Stimulated activated CD8-positive, alpha-beta memory T cell treated with anti-CD3 and anti-CD28 coated beads, Interleukin-15, amount 100 ng/mL, for 24 hours (primary cell): ENCODE data around the gene FRMD4A.
"Not testable (repeated sequence)": the region's sequence is repeated elsewhere in the genome, so short reads cannot be mapped to it uniquely, and the experiment has no call there.

Source experiments
- DNase-seq: peaks from one replicate; pipeline ENCODE4 v3.0.0-alpha.2; 2020; ENCODE audit warnings: low read depth

Gene FRMD4A

DNA sequence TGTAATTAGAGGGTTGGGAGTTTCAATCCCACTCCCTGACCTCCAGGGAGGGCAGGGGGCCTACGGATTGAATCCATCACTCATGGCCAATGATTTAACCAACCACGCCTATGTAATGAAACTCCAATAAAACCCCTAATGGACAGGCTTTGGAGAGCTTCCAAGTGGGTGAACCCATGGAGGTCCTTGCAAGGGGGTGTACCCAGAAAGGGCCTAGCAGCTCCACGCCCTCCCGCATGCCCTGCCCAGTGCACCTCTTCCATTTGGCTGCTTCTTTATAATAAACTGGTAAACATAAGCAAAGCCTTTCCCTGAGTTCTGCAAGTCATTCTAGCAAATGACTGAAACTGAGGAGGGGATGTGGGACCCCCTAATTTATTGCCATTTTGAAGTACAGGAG is 280.1 kb downstream of the FRMD4A start:
- DNase-seq: no peak

DNA sequence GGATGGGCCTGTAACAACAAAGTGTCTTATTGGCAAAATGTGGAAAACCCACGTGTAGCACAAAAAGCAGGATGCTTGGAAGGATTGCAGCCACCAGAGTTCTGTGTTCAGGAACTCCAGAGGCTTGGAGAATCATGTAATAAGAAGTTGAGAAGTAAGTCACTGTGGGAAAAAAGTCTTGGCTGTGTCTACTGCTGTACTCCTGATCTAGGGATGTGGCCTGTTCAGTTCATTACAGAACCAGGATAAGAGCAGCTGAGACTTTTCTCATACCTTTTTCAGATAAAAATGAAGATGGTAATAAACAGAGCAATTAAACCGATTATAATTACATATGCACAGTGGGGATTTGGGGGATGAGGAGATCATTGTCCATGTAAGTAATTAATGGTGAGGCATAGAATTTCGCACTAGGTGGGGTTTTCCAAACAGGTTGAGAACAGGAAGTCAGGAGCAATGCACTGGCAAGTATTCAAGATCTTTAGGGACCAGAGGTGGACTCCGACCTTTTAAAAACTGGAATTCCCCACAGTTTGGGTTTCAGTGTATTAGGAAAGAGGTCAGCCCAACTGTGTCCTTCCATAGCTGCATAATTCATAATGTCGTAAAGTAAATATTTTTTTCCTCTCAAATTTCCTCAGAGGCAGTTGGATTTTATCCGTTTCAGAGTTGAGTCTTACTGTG is 281.7 kb downstream of the FRMD4A start:
- DNase-seq: no peak

DNA sequence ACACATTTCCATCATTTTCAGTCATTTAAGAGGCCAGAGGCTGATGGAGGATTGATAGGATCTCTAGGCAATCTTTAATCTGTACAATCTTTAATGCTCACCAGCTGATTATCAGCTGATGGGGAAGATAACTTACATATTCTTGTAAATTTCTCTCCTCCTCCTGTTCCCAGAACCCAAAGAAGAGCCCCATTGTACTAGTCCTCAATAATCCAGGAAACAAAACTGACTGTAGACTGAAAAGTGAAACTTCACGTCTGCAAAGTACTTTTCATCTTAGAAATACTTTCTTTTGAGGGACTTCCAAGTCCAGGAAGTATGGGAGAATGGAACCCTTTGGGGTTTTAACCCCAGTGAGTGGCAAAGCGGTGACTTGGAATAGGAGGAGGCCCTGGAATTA is 283.3 kb downstream of the FRMD4A start:
- no peak for DNase-seq

DNA sequence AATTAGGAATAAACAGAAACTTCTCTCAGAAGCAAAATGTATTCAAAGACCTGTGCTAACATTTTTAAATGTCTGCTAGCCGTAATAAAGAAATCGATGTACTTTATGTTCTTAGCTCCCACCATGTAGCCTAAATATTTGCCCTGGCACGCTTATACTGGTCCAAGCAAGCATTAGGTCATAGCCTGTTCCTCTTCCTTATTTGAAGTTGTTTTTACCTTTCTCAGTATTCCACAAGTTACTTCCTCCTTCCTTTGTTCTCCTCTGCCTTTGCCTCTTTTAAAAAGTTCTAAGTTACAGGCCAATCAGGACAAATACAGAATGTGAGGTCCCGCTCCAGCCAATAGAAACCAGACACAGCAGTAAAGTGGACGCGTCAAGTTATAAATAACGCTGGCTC is 288.7 kb downstream of the FRMD4A start:
- DNase-seq: not testable (repeated sequence)

DNA sequence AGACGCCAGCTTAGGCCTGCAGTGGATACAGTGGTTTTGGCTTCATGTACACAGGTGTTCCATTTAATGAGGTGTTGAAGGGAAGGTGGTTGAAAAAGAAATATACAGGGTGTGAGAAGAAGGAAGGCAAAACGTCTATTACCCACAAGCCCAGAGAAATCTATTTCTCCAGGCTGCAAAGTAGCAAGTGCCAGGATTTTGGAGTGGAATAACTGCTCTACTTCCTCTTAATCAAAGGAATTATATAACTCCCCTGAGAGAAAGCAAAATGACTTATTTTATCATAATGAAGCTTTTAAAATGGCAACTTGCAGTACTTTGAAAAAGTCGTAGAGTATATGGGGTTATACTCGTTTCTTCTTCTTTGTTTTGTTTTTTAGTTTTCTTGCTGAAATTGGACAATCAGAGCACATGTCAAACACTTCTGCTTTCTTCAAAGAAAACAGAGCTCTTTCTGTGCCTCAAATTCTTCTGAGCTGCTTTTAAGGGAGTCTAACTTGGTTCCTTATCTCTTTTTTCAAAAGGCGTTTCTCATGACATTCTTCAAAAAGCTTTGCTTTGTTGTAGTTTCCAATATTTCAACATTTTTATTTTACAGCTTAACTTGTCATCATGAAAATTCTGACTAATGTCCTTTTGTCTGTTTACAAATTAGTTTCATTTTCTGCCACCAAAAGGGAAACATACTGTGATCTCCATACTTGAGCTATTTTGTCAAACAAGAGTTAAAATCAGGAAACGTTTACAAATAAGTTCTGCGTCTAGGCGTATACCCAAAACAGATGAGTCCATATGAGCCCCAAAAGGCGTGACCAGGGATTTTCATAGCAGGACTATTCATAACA is 289.7 kb downstream of the FRMD4A start:
- DNase-seq: no peak

DNA sequence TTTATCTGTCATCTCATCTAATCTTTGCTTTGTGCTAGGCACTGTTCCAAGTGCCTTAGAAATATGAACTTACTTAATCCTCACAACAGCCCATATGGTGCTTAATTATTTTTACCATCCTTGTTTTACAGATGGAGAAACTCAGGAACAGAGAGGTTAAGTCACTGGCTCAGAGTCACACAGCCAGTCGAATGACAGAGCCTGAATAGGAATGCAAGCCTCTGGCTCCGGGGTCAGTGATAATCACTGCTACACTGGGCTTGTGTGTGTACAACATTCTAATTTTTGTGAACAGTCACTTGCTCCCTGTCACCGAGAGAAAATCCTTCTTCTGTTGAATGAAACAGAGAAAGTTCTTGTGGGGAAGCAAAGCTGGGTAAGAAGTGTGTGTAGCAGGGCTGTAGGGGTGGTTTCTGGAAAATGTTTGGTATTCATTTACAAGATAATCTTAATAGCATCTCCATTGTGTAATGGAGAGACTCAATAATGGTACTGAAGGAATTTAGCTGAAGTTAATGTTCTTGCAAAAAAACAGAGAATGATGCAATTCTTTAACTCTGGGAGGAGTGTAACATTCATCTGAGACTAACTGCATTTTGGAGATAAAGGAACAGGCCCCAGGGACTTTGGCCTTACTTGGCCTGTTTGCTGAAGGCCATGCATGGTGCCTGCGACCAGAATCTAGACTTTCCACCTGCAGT is 290.6 kb downstream of the FRMD4A start:
- no peak for DNase-seq

DNA sequence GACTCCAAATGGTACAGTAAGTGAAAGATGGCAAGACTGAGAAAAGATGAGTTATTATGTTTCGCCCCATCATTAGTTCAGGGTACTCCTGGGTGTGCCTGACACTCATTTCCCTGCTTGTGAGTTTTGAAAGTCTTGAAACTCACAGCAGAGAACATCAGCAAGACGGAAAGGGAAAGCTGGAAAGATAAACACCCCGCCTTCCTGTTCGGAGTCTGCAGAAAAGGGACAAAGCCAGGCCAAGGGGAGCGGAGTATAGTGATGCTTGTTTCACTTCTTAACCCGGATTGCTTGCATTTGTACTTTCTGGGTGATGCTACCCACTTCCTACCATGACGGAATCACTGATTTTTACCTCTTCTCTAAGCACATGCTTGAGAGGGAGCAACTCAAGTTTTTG is 294.5 kb downstream of the FRMD4A start:
- DNase-seq: no peak

DNA sequence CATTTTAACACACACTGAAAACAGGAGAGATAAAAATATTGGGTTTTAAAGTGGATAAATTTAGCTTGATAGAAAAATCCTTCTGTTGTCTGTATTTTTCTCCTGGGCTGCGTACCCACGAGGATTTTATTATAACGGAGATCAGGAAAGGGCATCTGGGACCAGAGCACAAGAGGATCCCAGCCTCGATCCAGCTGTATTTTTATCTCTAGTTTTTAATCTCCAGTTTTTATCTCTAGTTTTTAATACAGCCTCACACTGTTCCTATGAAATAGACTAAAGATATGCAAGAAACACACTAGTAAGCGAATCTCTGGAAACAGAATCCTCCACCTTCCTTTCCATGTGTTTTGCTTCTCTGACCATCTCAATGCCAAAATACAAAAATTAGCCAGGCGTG is 295.2 kb downstream of the FRMD4A start:
- DNase-seq: no peak

DNA sequence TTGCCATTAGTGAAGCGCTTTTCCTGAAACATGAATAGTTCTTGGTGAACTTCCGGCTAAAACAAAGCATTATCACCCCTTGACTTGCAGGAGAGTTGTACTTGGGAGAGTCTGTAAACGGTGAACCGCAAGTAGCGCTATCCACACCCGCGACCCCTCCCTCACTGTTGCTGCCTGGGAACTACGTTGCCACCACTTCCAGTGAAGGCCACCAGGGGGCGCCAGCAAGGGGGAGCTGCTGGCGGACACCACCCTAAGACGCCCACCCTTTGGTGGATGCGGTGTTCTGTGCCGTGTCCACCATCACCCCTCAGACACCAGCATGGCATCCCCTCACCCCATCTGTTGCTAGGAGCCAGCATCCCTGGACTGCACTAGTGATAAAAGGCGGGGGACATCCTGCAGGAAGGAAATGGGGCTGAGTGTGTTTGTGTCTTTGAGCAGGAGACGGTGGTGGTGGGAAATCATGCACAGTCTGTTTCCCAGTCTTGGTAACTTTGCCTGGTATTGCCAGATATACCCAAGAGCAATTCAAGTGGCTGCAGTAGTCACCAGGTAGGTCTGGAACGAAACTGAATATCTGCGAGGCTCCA is 298.2 kb downstream of the FRMD4A start:
- DNase-seq: no peak

DNA sequence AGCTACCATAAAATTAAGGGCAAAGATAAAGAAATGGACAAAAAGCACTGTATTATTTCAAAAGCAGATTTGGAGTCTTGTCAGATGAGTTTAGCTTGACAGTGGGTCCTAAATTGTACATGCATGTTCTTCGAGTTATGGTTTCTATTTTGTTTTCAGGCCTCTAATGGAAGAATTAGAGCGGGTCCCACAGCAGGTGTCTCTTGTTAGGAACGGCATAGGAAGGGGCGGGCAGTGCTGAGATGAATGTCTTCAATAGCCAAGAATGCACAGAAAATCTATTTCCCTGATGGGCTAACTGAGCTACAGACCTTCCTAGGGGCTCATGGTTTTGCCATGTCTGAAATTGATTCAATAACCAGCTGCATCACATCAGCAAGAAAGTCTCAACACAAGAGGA is 304.4 kb downstream of the FRMD4A start:
- DNase-seq: no peak

DNA sequence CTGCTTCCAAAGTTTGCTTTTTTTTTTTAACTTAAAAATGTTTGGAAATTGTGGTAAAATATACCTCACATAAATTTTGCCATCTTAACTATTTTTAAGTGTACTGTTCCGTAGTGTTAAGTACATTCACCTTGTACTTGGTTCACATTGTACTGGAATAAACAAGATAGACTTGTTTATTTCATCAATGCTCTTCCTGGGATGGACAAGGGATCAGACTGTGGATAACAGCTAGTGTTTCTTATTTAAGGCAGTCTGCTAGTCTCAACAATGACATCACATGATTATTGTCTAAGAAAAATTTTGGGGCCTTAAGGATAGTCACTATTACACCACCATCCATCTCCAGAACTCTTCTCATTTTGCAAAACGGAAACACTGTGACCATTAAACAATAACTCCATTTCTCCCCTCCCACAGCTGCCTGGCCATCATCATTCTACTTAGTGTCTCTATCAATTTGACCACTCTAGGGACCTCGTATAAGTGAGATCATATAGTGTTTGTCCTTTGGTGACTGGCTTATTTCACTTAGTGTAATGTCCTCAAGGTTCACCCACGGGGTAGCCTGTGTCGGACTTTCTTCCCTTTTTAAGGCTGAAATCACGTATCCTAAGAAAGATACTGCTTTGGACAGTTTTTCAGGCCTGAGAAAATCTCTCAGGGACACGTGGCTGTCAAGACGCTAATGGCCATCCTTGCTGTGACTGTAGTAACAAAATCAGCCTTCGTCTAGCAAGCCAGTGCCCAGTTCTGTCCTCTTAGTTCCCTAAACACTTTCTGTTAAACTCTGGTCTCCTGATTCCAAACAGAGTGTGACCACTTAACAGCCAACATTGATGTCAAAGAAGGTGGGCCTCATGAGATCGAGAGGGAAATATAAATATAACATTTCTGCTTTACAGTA is 305.2 kb downstream of the FRMD4A start:
- no peak for DNase-seq

DNA sequence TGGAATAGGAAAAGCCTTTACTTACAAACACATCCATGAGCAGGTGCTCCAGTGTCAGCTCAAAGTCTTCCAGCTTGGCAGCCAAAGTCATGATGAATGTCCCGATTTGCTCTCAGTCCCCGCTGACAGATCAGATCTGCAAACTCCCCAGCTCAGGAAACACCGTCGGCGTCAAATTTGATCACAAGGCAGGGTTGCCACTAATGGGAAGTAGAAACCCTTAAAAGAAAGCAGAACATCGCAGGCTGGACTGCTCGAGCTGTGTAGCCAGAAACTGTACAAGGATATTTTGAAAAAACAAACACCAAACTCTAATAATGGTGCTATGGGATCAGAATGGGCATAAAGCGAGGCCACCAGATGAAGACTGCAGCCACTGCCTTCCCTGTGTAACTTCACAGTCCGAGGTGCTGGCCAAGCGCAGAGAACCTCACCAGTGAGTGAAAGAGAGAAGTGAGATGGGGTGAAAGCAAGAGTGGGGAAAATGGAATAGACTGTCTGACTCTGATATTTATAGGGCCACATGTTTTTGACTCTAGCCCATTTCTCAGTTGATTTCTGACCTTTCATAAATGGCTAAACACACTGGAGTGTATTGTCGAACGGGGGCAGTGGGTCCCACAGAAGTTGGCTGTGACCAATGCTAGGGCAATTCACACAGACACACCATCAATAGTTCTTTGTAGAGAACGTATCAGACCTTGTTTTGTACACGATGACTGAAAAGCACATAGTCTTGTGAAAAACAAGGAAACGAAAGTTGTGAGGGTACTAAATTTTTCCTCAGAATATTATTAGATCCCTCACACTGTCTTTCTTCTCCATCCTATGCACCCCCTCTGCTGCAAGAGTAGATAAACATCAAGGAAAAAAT is 306.2 kb downstream of the FRMD4A start:
- no peak for DNase-seq

DNA sequence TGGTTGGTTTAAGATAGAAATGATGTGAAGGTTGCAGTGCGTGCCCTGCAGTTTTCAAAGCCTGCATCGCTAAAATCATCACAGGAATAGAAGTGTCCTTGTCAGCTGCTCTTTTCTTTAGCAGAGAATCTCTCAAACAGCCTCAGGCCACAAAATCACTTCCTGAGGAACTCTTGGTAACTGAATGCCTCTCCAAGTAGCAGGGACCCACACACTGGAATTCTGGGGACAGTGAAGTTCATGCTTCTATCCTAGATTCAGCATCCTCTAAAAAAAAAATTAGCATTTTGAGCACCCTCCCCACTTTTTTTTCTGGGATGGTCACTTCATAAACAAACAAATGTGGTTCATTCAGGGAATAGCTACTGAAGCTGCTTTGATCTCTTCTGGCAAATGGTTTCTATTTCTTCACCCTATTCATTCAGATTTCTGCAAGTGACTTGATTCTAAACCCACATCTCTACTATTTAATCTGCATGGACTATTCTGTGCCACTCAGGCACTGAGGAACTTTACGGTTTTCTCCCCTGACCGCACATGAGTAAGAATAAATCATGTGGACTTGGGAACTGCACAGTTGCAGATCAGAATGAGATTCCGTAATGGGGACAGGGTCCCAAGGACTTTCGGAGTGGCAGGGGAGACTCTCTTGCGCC is 306.9 kb downstream of the FRMD4A start:
- DNase-seq: no peak

DNA sequence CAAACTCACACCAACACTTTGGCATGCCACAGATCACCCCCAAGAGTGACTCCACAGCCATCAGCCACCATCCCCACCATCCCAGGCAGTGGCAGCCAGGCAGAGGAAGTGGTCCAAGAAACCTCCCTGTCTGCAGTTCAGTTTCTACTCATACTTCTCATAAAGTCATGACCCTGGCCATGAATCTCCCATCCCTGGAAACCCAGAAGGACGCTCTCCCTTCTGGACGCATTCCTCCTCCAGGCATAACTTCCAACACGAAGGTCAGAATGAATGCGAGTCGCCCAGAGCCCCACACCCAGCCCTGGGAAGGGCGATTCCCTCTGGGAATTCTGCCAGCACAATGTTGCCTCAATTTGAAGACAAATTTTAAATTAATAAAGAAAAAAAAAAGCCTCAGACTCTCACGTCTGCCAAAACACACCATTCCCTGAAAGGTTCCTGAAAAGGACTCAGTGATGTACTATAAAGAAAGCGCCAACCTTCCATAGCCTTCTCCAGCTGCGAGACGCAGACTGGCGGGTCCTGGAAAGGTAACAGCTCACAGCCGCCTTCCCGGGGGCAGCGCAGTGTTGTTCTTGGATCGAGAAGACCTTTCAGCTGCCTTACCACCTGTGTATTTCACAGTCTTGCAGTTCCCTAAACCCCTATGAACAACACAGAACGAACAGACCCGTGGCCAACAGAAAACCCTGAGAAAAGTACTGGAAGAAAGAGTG is 307.6 kb downstream of the FRMD4A start:
- DNase-seq: no peak

DNA sequence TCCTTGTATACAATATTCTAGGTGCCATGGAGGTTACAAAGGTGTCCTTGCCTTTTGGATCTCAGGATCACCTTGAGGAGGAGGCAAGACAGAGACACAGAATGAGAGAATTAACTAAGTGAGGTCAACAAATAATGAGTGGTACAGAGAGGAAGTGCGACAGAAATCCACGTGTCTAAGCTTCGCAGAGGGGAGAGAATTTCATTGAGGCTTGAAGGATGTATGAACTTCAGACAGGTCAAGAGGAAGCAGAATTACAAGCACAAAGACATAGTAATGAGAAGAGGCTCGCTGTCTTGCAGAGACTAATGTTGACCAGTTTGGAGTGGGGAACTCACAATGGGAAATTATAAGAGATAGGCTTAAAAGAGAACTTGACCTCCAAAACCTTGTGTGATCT is 308.7 kb downstream of the FRMD4A start:
- no peak for DNase-seq

DNA sequence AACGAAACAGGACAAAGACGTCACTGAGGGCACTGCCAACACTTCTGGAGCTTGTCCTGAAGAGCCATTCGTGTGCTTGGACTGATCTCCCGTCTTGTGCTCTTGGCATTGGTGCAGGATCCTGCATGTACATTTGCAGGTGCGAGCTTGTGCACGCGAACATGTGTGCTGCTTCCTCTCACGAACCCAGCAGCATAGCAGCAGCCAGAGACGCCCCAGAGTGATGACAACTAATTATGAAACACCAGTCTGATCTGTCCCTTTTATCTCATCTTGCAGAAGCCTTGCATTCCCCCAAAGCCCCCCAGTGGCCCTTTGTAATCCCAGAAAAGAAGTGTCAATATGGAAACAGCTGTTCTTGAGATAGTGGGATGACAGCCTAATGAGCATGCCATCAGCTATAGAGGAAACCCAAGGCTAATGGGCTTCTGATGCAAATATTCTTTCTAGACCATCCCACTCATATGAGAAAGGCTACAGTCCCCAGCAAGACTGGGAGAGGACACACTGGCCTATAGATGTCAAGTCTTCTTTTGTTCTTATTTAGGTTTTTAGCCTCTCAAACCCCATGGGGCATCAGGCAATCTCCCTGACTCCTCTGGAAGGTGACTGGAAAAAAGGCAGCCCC is 310.6 kb downstream of the FRMD4A start:
- DNase-seq: no peak

DNA sequence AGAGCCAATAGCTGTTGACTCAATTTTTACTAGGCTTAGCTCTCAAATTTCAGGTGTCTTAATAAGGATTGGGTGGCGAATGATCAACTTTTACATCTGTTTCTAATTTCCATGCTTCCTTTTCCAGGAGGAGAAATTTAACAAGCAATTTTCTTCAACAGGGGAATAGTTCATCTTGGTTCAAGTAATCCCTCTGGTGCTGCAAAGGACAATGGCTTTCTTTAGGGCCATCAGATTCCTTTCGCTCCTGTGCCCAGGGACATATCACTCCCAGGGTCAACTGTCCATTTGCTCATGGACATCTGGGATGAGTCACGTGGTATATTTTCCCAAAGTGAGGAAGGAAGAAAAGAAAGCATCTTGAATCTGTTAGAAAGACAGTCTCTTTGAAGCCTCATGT is 313.3 kb downstream of the FRMD4A start:
- no peak for DNase-seq

DNA sequence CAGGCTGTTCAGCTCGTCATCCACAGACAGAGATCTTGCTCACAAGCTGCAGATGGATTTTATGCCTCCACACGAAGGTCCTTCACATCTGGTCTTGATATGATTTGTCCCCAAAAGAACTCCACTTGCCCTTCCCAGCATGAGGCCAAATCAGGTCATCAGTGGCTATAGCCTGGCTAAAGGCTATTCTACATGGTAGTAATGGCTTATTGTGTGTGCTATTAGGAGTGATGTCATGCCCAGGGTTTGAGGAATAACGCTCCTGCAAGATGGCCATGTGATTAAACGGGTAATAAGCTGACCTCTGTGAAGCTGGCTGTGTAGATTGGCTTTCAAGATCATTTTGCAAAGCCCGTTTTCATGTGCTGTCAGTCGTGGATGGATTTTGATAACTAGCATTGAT is 313.8 kb downstream of the FRMD4A start:
- DNase-seq: no peak

DNA sequence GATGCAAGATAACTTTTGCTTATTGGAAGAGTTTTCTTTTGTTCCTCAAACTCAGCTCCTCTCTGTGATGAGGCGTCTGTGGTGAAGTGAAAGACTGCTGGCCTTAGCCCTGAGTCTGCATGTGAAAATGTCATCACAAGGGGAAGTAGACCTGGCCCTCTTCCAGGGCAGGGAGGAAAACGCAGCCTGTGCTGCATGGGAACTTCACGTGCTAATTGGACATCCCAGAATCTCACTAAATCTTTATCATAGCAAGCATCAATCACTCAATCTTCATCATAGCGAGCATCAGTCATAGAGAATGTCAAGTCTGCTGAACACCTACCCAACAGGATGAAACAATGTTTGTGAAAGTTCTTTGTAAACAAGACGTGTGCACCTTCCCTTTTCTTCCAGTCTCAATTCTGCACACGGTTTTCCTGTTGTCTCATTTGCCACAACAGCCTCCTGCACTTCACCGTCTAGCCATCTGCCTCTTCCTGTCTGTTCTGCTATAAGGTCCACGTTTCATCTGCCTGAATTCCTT is 314.6 kb downstream of the FRMD4A start:
- DNase-seq: no peak
